Measurements from ENCODE around the gene CCDC83. TPM values are rescaled to one million over a fixed set of nuclear protein-coding genes. Genes with fewer than 3 reads are reported as not detected.
"Not testable (repeated sequence)": the region's sequence is repeated elsewhere in the genome, so short reads cannot be mapped to it uniquely, and the experiment has no call there.

CCDC83 gene
- total RNA-seq, 1 experiment from 2014 or later: not detected

DNA sequence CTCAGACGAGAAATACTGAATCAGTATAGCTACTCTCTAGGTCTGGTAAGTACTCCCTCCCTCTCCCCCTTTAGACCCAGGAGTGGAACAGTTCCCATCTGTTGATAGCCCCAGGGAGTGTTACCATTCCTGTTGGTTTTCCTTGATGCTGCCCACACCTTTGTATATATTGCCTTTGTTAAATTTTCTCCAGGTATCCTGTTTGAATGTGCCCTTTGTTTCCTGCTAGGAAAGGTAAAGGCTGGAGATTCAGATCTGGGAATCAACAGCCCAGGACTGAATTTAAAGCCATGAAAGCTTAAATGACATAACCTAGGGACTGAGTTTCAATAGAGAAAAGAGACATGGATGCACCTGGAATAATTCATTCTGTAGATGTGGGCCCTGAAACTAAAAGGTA lies 68.3 kb downstream of the CCDC83 start:
- POLR2A ChIA-PET (ENCODE audit: unreplicated experiment): no interaction called here
- no peaks in the 10 kb centered on the region for H3F3A ChIP-seq (ENCODE audit: insufficient read depth, low read depth)
- no TSS peak for BruUV-seq (replicated peaks)
- no peaks in the 10 kb centered on the region for H4K20me1 ChIP-seq (ENCODE audit: insufficient read depth)
- H2AFZ ChIP-seq: no peak overlapping the region
- H3K4me3 ChIP-seq: no peak overlapping the region
- TF ChIP-seq EZH2 (IDR thresholded peaks at IDR 0.05; ENCODE audit: low read depth): no peak
- TF ChIP-seq, protein P1, sequence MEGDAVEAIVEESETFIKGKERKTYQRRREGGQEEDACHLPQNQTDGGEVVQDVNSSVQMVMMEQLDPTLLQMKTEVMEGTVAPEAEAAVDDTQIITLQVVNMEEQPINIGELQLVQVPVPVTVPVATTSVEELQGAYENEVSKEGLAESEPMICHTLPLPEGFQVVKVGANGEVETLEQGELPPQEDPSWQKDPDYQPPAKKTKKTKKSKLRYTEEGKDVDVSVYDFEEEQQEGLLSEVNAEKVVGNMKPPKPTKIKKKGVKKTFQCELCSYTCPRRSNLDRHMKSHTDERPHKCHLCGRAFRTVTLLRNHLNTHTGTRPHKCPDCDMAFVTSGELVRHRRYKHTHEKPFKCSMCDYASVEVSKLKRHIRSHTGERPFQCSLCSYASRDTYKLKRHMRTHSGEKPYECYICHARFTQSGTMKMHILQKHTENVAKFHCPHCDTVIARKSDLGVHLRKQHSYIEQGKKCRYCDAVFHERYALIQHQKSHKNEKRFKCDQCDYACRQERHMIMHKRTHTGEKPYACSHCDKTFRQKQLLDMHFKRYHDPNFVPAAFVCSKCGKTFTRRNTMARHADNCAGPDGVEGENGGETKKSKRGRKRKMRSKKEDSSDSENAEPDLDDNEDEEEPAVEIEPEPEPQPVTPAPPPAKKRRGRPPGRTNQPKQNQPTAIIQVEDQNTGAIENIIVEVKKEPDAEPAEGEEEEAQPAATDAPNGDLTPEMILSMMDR (conservative IDR thresholded peaks at IDR 0.05): no peak
- intact Hi-C loops (cut with micrococcal nuclease; ENCODE audit: unreplicated experiment): no loop called here
- H3K27ac ChIP-seq: no peak overlapping the region
- H3K4me2 ChIP-seq: no peak overlapping the region
- no peak for DNase-seq
- no peaks in the 10 kb centered on the region for H3K79me2 ChIP-seq (ENCODE audit: low read depth)
- CTCF ChIA-PET: no interaction called here
- no peaks in the 10 kb centered on the region for H3K27me3 ChIP-seq (ENCODE audit: insufficient read depth, low read depth)
- H3K4me1 ChIP-seq (replicated peaks; ENCODE audit: insufficient read depth): no peaks in the 10 kb centered on the region
- H3K36me3 ChIP-seq (ENCODE audit: low read depth): no peaks in the 10 kb centered on the region
- no peaks in the 10 kb centered on the region for H3K9me3 ChIP-seq (ENCODE audit: insufficient read depth, low read depth)
- H3K9me2 ChIP-seq (ENCODE audit: insufficient read depth): no peaks in the 10 kb centered on the region

DNA sequence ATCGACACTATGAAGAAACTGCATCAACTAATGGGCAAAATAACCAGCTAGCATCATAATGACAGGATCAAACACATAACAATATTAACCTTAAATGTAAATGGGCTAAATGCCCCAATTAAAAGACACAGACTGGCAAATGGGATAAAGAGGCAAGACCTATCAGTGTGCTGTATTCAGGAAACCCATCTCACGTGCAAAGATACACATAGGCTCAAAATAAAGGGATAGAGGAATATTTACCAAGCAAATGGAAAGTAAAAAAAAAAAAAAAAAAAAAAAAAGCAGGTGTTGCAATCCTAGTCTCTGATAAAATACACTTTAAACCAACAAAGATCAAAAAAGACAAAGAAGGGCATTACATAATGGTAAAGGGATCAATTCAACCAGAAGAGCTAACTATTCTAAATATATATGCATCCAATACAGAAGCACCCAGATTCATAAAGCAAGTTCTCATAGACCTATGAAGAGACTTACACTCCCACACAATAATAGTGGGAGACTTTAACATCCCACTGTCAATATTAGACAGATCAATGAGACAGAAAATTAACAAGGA lies 71.6 kb downstream of the CCDC83 start:
- H3K4me2 ChIP-seq; H3K27me3 ChIP-seq (ENCODE audit: insufficient read depth, low read depth); CTCF ChIA-PET; BruUV-seq (replicated peaks); intact Hi-C loops (cut with micrococcal nuclease; ENCODE audit: unreplicated experiment); H3F3A ChIP-seq (ENCODE audit: insufficient read depth, low read depth); DNase-seq; H2AFZ ChIP-seq; H3K79me2 ChIP-seq (ENCODE audit: low read depth); H3K36me3 ChIP-seq (ENCODE audit: low read depth); H3K4me3 ChIP-seq; H4K20me1 ChIP-seq (ENCODE audit: insufficient read depth); POLR2A ChIA-PET (ENCODE audit: unreplicated experiment); H3K9me3 ChIP-seq (ENCODE audit: insufficient read depth, low read depth); H3K9me2 ChIP-seq (ENCODE audit: insufficient read depth); H3K4me1 ChIP-seq (replicated peaks; ENCODE audit: insufficient read depth); H3K27ac ChIP-seq: not testable (repeated sequence)

DNA sequence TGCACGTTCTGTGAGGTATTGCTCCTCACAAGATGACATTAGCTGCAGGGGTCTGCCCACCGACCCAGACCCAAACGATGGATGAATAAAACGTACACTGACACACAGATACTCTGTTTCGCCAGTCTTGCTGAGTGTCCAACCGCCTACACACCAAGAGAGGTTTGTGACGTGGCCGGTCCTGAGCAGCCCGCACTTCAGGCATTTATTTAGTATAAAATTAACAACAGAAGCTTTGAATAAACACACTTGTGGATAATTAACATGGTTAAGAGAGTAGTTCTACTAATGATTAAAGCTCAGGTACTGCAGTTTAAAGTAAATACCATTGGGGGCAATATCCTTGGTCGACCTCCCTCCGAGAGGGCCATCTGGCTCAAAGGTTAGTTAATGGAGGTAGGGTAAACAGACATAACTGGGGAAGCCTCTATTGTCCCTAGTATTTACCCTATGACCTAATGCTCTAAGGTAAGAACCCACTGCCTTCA lies 75.7 kb downstream of the CCDC83 start:
- H3K4me1 ChIP-seq (replicated peaks; ENCODE audit: insufficient read depth): no peaks in the 10 kb centered on the region
- intact Hi-C loops (cut with micrococcal nuclease; ENCODE audit: unreplicated experiment): no loop called here
- H3F3A ChIP-seq (ENCODE audit: insufficient read depth, low read depth): no peaks in the 10 kb centered on the region
- H3K4me2 ChIP-seq: no peak overlapping the region
- POLR2A ChIA-PET (ENCODE audit: unreplicated experiment): no interaction called here
- no TSS peak for BruUV-seq (replicated peaks)
- DNase-seq: no peak
- no peak for TF ChIP-seq EZH2 (IDR thresholded peaks at IDR 0.05; ENCODE audit: low read depth)
- TF ChIP-seq, protein P1 (conservative IDR thresholded peaks at IDR 0.05): no peak
- H3K27me3 ChIP-seq (ENCODE audit: insufficient read depth, low read depth): no peaks in the 10 kb centered on the region
- H3K27ac ChIP-seq: no peak overlapping the region
- no peaks in the 10 kb centered on the region for H3K9me2 ChIP-seq (ENCODE audit: insufficient read depth)
- CTCF ChIA-PET: no interaction called here
- H3K9me3 ChIP-seq (ENCODE audit: insufficient read depth, low read depth): no peaks in the 10 kb centered on the region
- H3K79me2 ChIP-seq (ENCODE audit: low read depth): no peaks in the 10 kb centered on the region
- H2AFZ ChIP-seq: no peak overlapping the region
- no peaks in the 10 kb centered on the region for H3K36me3 ChIP-seq (ENCODE audit: low read depth)
- H3K4me3 ChIP-seq: no peak overlapping the region
- H4K20me1 ChIP-seq (ENCODE audit: insufficient read depth): no peaks in the 10 kb centered on the region

DNA sequence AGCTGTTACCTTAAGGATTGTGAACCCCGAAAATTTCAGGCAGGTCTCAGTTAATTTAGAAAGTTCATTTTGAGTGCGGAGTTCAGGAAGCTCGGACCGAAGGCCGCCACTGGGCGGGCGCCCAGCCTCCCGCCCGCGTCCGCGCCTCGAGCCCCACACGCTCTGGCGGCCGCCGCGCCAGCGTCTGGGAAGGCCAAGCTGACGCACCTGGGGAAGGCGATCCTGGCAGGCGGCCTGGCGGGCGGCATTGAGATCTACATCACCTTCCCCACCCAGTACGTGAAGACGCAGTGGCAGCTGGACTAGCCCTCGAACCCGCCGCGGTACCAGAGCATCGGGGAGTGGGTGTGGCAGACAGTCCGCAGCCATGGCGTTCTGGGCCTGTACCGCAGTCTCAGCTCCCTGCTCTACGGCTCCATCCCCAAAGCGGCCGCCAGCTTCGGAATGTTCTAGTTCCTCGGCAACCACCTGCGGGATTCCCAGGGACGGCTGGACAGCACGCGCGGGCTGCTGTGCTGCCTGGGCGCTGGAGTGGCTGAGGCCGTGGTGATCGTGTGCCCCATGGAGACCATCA lies 79.5 kb downstream of the CCDC83 start:
- H3F3A ChIP-seq (ENCODE audit: insufficient read depth, low read depth): no peaks in the 10 kb centered on the region
- H3K27me3 ChIP-seq (ENCODE audit: insufficient read depth, low read depth): no peaks in the 10 kb centered on the region
- no peaks in the 10 kb centered on the region for H3K36me3 ChIP-seq (ENCODE audit: low read depth)
- no peaks in the 10 kb centered on the region for H3K9me2 ChIP-seq (ENCODE audit: insufficient read depth)
- ChIA-PET CTCF (no interaction called here), POLR2A (ENCODE audit: unreplicated experiment) (no interaction called here)
- no peak overlapping the region for H3K4me3 ChIP-seq
- H3K27ac ChIP-seq: no peak overlapping the region
- TF ChIP-seq, protein P1 (conservative IDR thresholded peaks at IDR 0.05): no peak
- no peak for TF ChIP-seq EZH2 (IDR thresholded peaks at IDR 0.05; ENCODE audit: low read depth)
- H3K9me3 ChIP-seq (ENCODE audit: insufficient read depth, low read depth): peaks cover 4% of the 10 kb centered on the region; the same call in 1 of the 2 replicates
- intact Hi-C loops (cut with micrococcal nuclease; ENCODE audit: unreplicated experiment): no loop called here
- BruUV-seq (replicated peaks): no TSS peak
- no peaks in the 10 kb centered on the region for H3K79me2 ChIP-seq (ENCODE audit: low read depth)
- H3K4me2 ChIP-seq: no peak overlapping the region
- no peak overlapping the region for H2AFZ ChIP-seq
- no peaks in the 10 kb centered on the region for H4K20me1 ChIP-seq (ENCODE audit: insufficient read depth)
- H3K4me1 ChIP-seq (replicated peaks; ENCODE audit: insufficient read depth): no peaks in the 10 kb centered on the region
- DNase-seq: no peak

Measured in PC-9 (cell line).